ENCODE data around the gene EBNA1BP2. TPM values are rescaled to one million over a fixed set of nuclear protein-coding genes. Genes with fewer than 3 reads are reported as not detected.

Gene EBNA1BP2
- total RNA-seq, 1 experiment from 2014 or later = 109 TPM

- TF ChIP-seq REST (IDR thresholded peaks at IDR 0.05; ENCODE audit: low read depth) (no peak), RAD21 (IDR thresholded peaks at IDR 0.05; ENCODE audit: low read depth) (no peak)
Measured at GRCh38 chr1:43144237-43144636, 27.9 kb downstream of the EBNA1BP2 start (continued).

- H3K4me2 ChIP-seq (ENCODE audit: low read length) = peak overlapping the region; percentile 53
- CTCF ChIA-PET = interaction anchor here (0.5 to 2.0 kb wide), 7 partner anchors 9 to 379 kb away, joined by 3 to 9 read pairs (median 3); no protein-coding TSS in a partner anchor
- POLR2A ChIA-PET = no interaction called here
- no peak overlapping the region for H3K27ac ChIP-seq (ENCODE audit: low read depth, low read length)
- peak overlapping the region; percentile 74 for H2AFZ ChIP-seq (ENCODE audit: low read depth, low read length, poor library complexity, severe bottlenecking)
- H3K4me3 ChIP-seq (replicated peaks in 1 of 2; ENCODE audit: low read depth in 1 of 2, low read length in 2 of 2) = 0 out of 4 replicates have a peak overlapping the region, but pooled peaks of 1 of the 2 experiments have one; percentile 13
- ATAC-seq (peak; percentile 81), DNase-seq (ENCODE audit: low read depth, low spot score) (peak; percentile 83)
- peaks cover 5 to 23% of the 10 kb centered on the region in 2 experiments; a peak in 3 of 4 replicates for H3K4me1 ChIP-seq (ENCODE audit: control insufficient read depth in 1 of 2, insufficient read depth in 2 of 2, low read length in 2 of 2)
- H3K79me2 ChIP-seq (ENCODE audit: insufficient read depth, low read length) = no peaks in the 10 kb centered on the region
- peak; percentile 48; the same call in 1 of the 2 replicates for TF ChIP-seq JUND (IDR thresholded peaks at IDR 0.05)
- TF ChIP-seq CBX3 (IDR thresholded peaks at IDR 0.05; ENCODE audit: low read depth) = peak; percentile 83; the same call in 1 of the 2 replicates
- peak; percentile 62 for TF ChIP-seq RAD21 (IDR thresholded peaks at IDR 0.05; ENCODE audit: low read depth)
- TF ChIP-seq SP1 (IDR thresholded peaks at IDR 0.05; ENCODE audit: low read depth) = peak; percentile 55; the same call in 1 of the 2 replicates
- no peak for TF ChIP-seq SIN3A (IDR thresholded peaks at IDR 0.05; ENCODE audit: low read depth)
- TF ChIP-seq CEBPB (IDR thresholded peaks at IDR 0.05; ENCODE audit: low read depth) = peak; percentile 19; the same call in 1 of the 2 replicates
- TF ChIP-seq TCF7L2 (IDR thresholded peaks at IDR 0.05; ENCODE audit: borderline replicate concordance, extremely low read depth, insufficient read depth, insufficient read length) = peak; percentile 92
- peak; percentile 84 to 92 (median 91) for TF ChIP-seq CTCF (IDR thresholded peaks at IDR 0.05 in 2 of 3, conservative IDR thresholded peaks at IDR 0.05 in 1 of 3; ENCODE audit: borderline replicate concordance in 1 of 3, insufficient read depth in 1 of 3, low read depth in 2 of 3, low read length in 2 of 3)
- TF ChIP-seq, protein P1, sequence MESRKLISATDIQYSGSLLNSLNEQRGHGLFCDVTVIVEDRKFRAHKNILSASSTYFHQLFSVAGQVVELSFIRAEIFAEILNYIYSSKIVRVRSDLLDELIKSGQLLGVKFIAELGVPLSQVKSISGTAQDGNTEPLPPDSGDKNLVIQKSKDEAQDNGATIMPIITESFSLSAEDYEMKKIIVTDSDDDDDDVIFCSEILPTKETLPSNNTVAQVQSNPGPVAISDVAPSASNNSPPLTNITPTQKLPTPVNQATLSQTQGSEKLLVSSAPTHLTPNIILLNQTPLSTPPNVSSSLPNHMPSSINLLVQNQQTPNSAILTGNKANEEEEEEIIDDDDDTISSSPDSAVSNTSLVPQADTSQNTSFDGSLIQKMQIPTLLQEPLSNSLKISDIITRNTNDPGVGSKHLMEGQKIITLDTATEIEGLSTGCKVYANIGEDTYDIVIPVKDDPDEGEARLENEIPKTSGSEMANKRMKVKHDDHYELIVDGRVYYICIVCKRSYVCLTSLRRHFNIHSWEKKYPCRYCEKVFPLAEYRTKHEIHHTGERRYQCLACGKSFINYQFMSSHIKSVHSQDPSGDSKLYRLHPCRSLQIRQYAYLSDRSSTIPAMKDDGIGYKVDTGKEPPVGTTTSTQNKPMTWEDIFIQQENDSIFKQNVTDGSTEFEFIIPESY (IDR thresholded peaks at IDR 0.05; ENCODE audit: extremely low read depth, insufficient replicate concordance, low read length) = no peak
- H3K36me3 ChIP-seq (ENCODE audit: control insufficient read depth in 1 of 2, insufficient read depth in 2 of 2, low read length in 2 of 2) = no peaks in the 10 kb centered on the region
- RAD21 ChIA-PET (ENCODE audit: low non-redundant PET in 1 of 2, low total read pairs in 2 of 2, uncharacterized antibody in 2 of 2, unreplicated experiment in 2 of 2) = no interaction called here
- no peak overlapping the region for H3K9ac ChIP-seq (ENCODE audit: low read length)
- no peaks in the 10 kb centered on the region for H4K20me1 ChIP-seq (ENCODE audit: insufficient read depth)
- no peaks in the 10 kb centered on the region for H3K9me3 ChIP-seq (ENCODE audit: control insufficient read depth in 1 of 2, insufficient read depth in 1 of 2, low read depth in 1 of 2, low read length in 2 of 2)
- intact Hi-C loops (cut with micrococcal nuclease) = no loop called here
- no peaks in the 10 kb centered on the region for H3K27me3 ChIP-seq (ENCODE audit: insufficient read depth, low read length)
- H3K9me2 ChIP-seq (ENCODE audit: insufficient read depth) = no peaks in the 10 kb centered on the region
- no TSS peak for BruUV-seq (replicated peaks)
Measured at GRCh38 chr1:43143441-43143888, 28.6 kb downstream of the EBNA1BP2 start.
